WI38 (cell line): ENCODE measurements around the gene FSTL4.

Source experiments
- H3K4me3 ChIP-seq: 2 replicates; pipeline ENCODE4 v1.5.1; 2011; ENCODE audit warnings: low read depth, mild to moderate bottlenecking, control low read depth, low read length
- CTCF ChIP-seq: IDR thresholded peaks from 2 replicates; pipeline ENCODE4 v1.5.1; 2012; ENCODE audit warnings: low read depth, mild to moderate bottlenecking, control low read depth, low read length

FSTL4 gene

GRCh38 chr5:133336121-133336968 lies 276.0 kb downstream of the FSTL4 start:
- TF ChIP-seq CTCF, result no peak
- H3K4me3 ChIP-seq, result no peak overlapping the region

- no peak for TF ChIP-seq CTCF
Observed at GRCh38 chr5:133334796-133335639, 277.3 kb downstream of the FSTL4 start.

GRCh38 chr5:133333326-133334150 lies 278.8 kb downstream of the FSTL4 start:
- no peak overlapping the region for H3K4me3 ChIP-seq
- no peak for TF ChIP-seq CTCF

More at GRCh38 chr5:133334796-133335639, 277.3 kb downstream of the FSTL4 start:
- H3K4me3 ChIP-seq, result no peak overlapping the region

- no peak overlapping the region for H3K4me3 ChIP-seq
Observed at GRCh38 chr5:133332439-133333024, 279.8 kb downstream of the FSTL4 start.

GRCh38 chr5:133331941-133332340 lies 280.4 kb downstream of the FSTL4 start:
- no peak for TF ChIP-seq CTCF
- no peak overlapping the region for H3K4me3 ChIP-seq

More at GRCh38 chr5:133332439-133333024, 279.8 kb downstream of the FSTL4 start:
- no peak for TF ChIP-seq CTCF

- no peak overlapping the region for H3K4me3 ChIP-seq
- TF ChIP-seq CTCF, result no peak
Observed at GRCh38 chr5:133330956-133331355, 281.4 kb downstream of the FSTL4 start.
